HG03520 (cell line): Measurements from ENCODE around the gene ADCY1.
"Not testable (repeated sequence)": the region's sequence is repeated elsewhere in the genome, so short reads cannot be mapped to it uniquely, and the experiment has no call there.

Experiments used
- ATAC-seq: cut with Tn5 transposase; IDR thresholded peaks from one replicate; pipeline ENCODE4 v1.9.1; 2021; ENCODE audit warnings: mild to moderate bottlenecking, moderate library complexity; ENCODE audit not compliant: unreplicated experiment

The ADCY1 gene

DNA sequence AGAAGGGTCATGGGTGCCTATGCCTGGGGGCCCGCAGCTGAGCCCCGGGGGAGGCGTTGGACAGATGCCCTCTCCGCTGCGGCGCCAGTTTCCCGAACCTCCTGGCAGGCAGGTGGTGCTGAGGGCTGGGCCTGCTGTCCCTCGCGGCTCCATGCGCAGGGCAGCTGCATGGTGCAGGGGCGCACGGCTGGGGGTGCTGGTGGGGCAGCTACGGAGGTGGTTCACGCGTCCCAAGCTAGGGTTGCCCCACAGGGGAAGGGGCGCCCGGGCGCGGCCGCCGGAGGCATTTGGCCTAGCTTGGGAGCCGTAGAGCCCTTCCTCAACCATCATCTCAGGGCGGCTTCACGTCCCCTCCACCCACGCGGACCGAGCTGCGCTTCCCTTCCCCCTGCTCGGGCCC, 152.7 kb downstream of the ADCY1 start:
- ATAC-seq: no peak

DNA sequence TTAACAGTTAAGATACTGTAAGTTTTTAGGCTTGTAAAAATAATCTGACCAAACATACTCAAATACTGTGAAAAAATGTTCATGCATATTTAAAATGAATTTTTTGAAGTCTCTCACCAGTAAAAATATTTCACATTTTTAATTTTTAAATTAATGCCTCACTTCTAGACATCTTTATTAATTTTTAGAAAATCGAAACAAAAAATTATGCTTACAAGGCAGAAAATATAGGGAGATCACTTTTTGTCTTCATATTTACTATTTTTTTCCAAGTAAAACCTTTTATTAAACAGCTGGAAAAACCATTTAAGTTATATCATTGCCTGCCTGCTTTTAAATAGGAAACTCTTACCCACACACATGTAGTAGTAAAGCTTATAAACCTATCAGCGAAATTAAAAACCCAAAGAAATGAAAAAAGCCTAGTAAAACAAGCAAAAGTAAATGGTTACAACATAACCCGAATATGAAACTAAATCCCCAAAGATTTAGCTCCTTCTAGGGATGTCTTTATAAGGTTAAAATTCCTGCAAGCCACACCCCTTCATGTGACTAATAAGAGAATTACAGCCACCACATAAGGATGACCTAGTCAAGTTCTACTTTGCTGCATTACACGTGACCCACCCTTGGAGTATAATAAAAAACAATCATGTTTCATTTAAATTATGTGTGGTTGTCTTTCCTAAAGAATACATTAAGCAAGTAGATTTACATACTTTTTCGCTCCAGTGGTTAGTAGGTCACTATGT, 157.7 kb downstream of the ADCY1 start:
- ATAC-seq: not testable (repeated sequence)

DNA sequence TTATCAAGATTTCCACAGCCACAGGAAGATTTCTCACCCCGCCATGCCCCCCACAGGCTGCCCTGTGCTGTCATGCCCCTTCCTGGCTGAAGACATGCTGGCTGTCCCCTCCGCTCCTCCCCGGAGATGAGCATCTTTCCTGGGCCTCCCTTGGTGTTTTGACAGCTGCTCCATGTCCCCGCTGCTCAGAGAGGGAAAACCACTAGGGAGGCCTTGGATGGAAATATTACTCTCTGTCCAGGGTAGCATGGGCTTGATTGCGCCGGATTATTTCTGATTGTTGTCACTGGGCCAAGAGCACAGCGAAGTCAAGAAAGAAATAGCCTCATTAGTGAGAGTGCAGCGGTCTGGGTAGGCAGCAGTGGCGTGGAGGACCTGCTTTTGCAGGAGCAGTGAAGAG, 164.8 kb downstream of the ADCY1 start:
- not testable (repeated sequence) for ATAC-seq

DNA sequence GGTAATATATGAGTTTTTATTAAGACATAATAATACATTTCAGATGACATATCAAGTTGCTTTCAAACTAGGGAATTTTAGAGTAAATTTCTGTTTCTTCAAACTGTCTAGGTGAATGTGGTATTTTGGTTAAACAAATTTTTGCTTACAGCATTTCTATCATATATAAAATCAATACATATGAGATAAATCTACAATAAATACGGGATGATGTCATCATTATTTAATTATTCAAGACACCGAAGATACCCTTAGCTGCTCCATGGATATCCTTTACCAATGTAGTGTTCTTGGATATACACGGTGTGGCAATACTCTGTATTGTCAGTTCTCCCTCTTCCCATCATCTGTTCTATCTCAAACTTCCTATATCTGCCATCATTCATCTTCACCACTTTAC, 166.4 kb downstream of the ADCY1 start:
- not testable (repeated sequence) for ATAC-seq

DNA sequence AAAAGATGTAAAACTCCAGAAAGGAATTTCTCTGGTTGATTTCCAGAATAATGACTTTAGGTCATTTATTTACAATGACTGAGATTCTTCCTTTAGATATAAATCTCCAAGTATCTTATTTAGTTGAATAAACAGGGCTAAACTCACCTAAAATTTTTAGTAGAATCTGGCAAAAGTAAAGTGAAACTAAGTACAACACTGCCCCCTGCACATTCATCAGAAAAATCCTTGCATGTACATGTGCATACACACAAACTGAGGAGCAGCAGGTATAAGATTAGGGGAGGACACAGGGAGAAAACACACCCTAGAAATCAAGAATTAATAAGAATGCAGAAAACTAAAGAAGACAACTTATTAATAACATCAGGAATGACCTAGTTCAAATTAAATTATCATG, 174.8 kb downstream of the ADCY1 start:
- not testable (repeated sequence) for ATAC-seq

DNA sequence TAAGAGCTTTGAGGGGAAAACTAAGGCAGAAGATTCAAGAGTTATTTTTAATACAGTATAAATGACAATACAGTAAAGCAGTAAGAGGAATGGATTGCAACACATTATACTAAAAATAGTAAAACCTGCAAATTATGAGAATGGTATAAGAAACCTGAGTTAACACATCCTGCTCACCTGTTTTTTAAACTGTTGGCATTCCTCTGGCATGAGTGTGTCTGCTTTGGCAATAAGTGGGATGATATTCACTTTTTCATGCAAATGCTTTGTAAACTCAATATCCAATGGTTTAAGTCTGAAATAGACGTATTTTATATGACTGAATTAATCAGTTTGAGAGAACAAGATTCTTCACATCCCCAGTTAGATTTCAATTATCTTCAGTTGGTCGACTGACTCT, 177.2 kb downstream of the ADCY1 start:
- ATAC-seq: not testable (repeated sequence)

DNA sequence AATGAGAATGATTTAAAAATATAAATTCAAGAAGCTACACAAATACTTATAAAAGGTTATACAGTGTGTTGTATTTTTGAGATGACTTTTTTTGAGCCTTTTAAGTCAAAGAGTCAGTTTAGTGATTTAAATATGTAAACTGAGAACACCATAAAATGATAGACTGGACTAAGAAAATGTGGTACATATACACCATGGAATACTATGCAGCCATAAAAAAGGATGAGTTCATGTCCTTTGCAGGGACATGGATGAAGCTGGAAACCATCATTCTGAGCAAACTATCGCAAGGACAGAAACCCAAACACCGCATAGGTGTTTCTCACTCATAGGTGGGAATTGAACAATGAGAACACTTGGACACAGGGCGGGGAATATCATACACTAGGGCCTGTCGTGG, 182.2 kb downstream of the ADCY1 start:
- ATAC-seq: not testable (repeated sequence)

DNA sequence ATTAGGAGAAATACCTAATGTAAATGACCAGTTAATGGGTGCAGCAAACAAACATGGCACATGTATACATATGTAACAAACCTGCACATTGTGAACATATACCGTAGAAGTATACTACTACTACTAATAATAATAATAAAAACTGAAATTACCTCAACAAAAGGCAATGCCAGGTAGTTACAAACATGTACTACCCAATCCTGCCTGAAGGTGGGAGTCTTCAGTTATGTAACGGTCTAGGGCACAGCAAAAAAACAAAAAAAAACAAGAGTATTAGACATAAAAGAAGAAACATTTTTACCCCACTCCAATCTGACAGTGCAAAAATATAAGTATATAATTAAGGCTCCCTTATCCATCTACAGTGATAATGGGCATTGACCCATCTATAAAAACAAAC, 182.6 kb downstream of the ADCY1 start:
- not testable (repeated sequence) for ATAC-seq

DNA sequence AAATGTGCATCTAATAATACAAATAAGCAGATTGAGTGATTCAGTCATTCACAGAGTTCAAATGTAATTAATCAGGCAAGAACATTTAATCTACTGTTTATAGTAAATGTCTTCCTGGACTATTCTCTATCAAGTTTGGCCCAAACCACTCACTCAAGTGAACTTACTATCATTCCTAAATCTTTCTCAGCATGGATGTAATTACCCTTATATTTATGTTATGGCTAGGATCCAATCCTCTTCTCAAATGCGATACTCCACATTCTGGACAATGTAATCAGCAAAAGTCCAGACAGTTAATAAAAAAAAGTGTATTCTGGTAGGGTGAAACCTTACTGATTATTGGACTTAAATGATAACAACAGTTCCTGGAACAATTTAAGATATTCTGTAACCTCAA, 185.3 kb downstream of the ADCY1 start:
- not testable (repeated sequence) for ATAC-seq

DNA sequence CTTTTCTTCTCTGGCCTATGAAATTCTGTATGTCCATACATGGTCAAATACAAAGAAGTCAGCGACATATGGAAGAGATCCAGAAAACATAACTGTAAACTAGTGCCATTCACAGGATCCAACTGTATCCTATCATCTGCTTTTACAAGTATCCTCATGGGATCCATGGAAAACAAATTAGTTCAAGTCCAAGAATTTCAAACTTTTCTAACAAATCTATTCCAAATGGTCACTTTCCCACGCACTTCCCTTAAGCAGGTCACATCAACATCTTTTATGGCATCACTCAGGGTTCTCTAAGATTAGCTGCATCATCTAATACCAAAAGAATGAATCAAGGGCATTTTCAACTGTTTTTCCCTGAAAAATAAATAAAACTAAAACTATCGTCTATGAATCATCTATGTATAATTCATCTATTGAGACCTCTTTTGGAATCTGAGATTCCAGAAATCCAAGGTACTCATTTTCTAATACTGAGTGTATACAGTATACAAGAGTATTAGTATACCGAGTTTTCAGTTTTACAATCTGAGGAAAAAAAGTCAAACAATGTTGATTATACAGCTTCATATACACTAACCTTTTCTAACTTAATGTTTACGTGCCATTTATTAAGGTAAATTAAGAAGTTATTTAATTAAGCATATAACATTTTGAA, 187.5 kb downstream of the ADCY1 start:
- ATAC-seq: not testable (repeated sequence)

DNA sequence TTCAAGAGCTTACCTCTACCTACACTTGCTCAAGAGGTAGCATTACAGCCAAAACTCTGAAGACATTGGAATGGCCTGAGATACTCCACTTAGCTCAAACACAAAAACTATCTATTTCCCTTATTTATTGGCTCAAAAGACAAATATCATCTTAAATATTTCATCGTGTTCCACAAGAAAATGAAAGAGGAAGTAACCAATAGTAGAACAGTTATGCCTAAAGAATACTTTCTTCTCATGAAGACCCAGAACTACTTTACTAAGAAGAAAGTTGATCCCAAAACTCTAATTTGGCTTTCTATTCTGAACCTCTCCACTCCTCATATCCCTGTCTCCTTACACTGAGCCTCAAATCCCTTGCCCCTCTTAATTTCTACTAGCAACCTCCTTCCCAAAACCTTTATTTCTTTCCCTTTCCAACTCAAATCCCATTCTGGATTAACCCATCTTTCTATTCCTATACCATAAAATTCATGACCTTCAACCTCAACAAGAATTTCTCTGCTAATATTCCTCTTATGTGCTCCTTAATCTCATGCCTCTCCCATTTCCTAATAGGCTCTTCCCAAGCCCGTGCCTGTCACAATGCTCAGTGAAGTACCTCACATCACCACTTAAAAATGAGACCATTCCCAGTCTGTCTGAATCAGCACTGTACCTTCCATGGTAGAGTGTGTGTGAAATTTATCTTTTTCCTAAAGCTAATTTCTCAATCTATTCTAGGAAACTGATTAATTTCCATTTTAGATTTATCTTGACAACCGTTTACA, 188.2 kb downstream of the ADCY1 start:
- not testable (repeated sequence) for ATAC-seq

DNA sequence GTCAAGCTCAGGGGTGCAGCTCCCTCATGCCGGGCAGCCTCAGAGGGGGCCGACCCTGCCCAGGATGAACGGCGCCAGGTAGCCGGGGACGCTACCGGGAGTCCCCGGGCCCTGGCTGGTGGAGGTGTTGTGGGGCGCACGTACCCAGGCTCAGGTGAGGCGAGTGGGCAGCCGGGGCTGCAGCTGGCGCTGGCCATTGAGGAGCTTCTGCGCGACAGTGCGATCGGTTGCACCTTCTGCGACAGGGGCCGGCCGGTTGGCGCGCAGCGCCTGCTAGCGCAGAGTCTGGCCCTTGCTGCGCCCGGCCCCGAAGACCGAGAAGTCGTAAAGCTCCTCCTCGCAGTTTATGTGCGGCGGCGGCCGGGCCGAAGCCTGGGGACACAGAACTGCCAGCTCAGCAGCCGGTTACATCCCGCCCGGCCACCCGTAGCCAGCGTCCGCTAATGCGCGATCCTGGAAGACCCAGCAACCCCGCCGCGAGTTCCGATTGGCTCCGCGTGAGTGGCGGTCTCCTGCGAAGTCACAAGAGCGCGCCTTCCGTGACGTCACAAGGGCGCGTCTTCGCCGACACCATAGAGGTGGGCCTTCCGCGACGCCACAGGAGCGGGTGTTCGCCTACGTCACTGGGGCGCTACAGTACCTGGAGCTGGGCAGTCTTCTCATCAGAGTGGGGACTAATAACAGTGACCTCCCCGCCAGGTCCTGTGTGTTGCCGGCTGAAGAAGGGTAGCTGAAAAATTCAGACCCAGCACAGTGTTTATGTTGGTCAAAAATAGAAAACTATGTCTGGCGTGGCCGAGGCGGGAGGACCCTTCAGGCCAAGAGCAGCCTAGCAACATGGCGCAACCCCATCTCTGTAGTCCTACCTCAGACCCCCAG, 194.6 kb downstream of the ADCY1 start:
- ATAC-seq: peak; percentile 100

DNA sequence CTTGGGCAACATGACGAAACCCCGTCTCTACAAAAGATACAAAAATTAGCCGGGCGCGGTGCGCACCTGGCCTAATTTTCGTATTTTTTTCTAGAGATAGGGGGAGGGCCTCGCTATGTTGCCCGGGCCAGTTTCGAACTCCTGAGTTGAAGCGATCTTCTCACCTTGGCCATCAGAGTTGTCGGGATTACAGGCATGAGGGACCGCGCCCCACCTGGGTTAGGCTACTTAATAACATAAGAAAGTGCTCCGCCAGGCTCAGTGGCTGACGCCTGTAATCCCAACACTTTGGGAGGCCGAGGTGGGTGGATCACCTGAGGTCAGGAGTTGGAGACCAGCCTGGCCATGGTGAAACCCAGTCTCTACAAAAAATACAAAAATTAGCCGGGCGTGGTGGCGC, 195.5 kb downstream of the ADCY1 start:
- not testable (repeated sequence) for ATAC-seq
